NCI-H345 treated with DMSO at 0.1 percent for 48 hours (cell line): Measurements from ENCODE around the gene C1orf50.

ENCODE experiments used
- DNase-seq: peaks from one replicate; lab custom pipeline; 2025; ENCODE audit not compliant: unreplicated experiment; lab: John Stamatoyannopoulos, UW

Gene C1orf50

GRCh38 chr1:42758641-42759040, 8.4 kb upstream of the C1orf50 start:
- DNase-seq: no peak

- DNase-seq: no peak
These were observed 7.9 kb upstream of the C1orf50 start for GRCh38 chr1:42759114-42759513.

GRCh38 chr1:42761567-42761966, 5.5 kb upstream of the C1orf50 start:
- no peak for DNase-seq

GRCh38 chr1:42762269-42762668, 4.8 kb upstream of the C1orf50 start:
- DNase-seq: no peak

GRCh38 chr1:42765269-42765668, 1.8 kb upstream of the C1orf50 start:
- no peak for DNase-seq

DNA sequence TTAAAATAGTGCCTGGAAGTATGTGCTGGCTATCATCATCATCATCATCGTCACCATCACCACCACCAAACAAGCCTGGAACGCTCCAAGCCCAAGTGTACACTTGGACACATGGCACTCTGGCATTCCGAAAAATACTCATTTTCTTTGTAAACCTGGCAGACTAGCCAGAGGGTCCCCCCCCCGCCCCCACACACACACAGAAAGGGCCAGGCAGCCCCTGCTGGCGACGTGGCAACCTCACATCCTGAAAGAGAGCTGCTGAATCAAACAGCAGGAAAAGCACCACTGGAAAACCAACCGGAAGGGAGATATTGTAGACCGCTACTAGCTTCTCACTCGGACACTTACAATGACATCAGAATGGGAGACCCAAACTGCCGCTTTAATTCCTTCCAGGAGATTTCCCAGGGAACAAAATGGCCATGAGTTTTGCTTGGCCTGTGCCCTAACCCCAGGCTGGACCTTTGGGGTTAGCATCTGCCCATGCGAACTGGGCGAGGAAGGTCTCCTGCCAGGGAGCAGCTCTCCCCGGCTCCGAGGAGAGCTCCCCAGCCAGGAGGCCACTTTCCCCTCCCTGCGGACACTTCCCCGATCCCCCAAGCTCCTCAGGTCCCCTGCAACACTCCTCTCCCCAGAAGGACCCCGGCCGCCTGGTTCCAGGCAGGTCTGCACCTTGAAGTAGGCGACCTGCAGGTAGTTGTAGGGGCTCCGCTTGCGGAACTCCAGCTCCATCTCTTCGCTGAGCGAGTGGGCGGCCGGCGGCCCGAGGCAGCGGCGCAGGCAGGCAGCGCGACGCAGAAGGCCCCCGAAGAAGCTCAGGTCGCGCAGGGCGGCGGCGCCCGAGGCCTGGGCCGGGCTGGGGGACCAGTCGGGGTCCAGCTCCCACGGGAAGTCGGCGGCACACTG, 963 bp upstream of the C1orf50 start:
- DNase-seq: peak; percentile 32

DNA sequence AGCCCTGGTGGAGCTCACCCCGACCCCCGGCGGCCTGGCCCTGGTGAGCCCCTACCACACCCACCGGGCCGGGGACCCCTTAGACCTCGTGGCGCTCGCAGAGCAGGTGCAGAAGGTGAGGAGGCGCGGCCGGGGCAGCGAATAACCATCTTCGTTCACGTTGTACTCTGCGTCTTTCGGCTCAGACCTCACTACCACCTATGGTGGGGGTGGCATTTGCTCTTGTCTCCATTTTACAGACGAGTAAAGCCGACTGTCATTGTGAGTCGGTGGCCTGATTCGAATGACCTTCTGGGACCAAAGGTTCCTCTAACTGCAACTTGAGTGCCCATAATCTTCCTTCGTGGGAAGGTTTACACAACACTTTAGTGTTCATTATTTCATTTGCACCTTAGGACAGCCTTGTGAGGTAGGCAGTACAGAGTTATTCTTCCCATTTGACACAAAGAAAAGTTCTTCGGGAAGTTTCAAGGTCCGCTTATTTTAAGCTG, 506 bp downstream of the C1orf50 start:
- DNase-seq: no peak

DNA sequence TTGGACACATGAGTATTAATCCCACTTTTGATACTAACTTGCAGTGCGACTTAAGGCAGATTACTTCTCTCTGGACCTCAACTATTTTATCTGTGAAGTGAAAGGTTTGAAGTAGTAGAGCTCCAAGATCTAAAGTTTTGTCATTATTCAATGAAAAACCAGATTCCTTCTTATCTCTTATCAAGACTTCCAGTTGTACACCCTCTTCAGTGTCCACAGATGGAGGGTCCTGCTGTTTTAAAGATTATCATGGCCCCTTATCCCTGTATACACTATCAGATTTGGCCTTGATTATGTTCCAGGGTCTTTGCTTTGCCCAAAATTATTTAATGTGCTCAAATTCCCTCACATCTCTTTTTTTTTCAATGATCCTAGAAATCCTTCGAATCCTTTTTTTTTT, 1.1 kb downstream of the C1orf50 start:
- DNase-seq: no peak

- DNase-seq: no peak
These were observed 2.8 kb downstream of the C1orf50 start for GRCh38 chr1:42769811-42770210.

DNA sequence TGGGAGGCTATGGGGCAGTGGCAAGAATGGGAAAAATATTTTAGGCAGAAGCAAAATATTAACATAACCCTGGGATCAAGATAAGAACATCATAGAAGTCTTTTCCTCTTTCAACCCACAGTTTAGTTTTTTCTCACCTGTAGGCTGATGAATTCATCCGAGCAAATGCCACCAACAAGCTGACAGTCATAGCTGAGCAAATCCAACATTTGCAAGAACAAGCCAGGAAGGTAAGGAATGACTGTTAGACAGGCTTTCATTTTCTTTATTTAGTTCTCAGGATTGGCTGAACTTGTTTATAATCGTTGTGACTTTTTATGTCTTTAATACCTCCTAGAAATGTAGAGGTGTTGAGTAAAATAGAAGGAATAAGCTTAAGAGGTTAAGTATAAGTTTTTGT, 6.4 kb downstream of the C1orf50 start:
- DNase-seq: no peak

GRCh38 chr1:42774928-42775526, 8.0 kb downstream of the C1orf50 start:
- no peak for DNase-seq

DNA sequence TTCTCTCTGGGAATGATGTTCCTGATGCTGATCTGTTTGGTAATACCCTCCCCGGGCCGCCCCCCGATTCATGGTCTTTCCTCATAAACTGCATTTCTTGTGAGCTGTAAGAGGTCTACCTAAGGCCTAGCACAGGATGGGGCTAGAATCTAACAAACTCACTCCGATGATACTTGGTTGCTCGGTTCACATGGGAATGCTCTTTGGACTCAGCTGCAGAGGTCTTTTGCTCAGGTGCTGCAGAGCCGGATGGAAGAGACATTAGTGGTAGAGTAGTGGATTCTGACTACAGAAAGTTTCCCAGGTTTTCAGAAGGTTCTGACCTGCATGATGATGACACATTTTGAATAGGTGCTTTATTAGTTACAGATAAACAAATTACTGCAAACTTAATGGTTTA, 9.5 kb downstream of the C1orf50 start:
- no peak for DNase-seq

DNA sequence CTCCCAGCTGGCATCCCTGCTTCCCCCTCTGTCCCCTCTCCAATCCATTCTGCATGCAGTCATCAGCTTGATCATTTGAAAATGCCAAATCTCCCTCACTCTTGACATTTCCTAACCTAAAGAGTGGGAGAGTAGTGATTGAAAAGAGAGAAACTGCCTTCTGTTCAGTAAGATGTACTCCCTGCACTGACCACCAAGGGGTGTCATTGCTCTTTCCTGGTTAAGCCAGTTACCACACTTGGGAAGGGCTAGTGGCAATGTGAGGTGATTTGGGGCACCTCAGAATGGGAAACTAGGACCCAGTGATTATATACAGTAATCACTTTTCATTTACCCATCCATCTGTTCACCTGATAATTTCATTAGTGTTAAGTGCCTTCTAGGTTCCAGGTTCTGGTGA, 10.8 kb downstream of the C1orf50 start:
- DNase-seq: no peak

- no peak for DNase-seq
These were observed 12.7 kb downstream of the C1orf50 start for GRCh38 chr1:42779725-42780124.

DNA sequence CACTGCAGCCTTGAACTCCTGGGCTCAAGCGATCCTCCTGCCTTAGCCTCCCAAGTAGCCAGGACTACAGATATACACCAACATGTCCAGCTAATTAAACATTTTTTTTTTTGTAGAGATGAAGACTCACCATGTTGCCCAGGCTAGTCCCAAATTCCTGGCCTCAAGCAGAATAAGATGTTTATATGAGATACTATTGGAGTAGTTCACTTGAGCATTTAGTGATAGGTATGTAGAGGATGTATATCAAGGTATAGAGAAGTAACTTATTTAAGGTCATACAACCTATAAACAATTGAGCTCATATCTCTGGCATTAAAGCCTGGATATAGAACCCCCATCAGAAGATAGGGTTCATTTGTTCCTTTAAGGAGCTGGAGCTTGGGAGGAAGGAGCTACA, 13.1 kb downstream of the C1orf50 start:
- DNase-seq: no peak

DNA sequence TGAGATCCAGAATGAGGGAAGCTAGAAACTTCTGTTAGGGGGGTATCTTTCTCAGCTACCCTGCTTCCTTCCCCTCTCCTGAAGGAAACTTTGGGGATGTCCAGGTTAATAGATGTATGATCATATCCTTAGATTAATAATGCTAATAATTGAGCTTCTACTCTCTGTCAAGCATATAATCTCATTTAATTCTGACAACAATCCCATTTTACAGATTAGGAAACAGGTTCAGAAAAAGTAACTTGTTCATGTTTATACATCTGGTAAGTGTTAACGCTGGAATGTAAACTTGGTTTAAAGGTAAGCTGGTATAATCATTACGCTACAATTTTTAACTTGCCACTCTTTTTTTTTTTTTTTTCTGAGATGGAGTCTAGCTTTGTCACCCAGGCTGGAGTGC, 16.0 kb downstream of the C1orf50 start:
- DNase-seq: no peak

DNA sequence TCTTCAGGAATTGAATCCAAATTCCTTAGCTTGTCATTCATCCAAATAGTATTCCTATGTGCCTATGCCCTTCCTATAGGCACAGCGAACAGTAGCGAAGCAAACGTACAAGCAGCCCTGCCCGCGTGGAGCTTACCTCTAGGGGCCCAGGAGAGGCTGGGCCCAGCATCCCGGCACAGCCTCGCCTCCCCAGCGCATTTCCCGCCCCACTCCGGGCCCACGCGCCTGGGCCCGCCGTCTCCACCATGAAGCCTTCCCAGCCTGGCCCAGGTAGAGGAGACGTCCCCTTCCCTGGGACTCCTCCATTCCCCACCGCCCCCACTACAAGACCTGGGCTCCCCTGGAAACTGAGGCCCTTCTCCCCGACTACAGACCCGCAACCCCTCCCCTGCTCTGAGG, 17.5 kb downstream of the C1orf50 start:
- DNase-seq: no peak

- no peak for DNase-seq
These were observed 18.1 kb downstream of the C1orf50 start, which contains the start of gene TMEM269 for GRCh38 chr1:42784946-42785693. TMEM269 (plus strand) TSS chr1:42784991; CDS start chr1:42789894, 4,903 bp downstream.

- no peak for DNase-seq
These were observed 19.0 kb downstream of the C1orf50 start for GRCh38 chr1:42786097-42786496.

- no peak for DNase-seq
These were observed 21.0 kb downstream of the C1orf50 start for GRCh38 chr1:42788021-42788420.

DNA sequence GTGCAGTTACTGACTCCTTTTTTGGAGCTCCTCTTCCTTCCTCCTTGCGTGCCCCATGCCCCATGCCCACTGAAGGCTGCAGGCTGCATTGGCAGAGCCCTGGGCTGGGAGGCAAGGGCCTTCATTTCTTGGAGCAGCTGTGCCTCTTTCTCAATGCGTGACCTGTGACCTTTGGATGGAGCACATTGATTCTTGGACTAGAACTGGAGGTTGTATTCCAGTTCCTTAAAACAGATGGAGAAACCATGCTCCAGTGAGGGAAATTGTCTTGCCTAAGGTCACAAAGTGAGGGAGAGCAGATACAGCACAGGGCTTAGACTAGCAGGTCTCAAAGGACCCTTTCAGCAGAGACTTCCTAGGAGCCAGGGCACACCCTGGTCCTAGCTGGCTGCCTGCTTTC, 26.8 kb downstream of the C1orf50 start:
- no peak for DNase-seq

DNA sequence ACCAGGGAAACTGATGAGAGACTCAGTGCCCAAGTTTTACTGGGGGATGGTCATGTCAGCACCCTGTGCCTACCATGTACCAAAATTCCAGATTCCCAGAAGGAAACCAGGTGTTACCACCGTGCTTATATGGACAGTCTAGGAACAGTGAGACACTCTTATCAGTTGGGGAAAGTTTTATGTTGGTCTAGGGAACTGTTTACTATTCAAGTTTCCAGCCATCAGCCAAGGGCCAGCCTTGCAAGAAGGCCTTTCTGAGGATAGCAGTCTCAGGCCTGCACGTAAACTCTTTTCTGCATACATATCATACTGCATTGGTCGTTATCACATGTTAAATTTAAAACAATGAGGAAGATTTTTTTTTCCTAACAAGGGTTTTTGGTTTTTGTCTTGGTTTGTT, 30.4 kb downstream of the C1orf50 start:
- DNase-seq: no peak
